Measurements from ENCODE around the gene SFSWAP.
"Not testable (repeated sequence)": the region's sequence is repeated elsewhere in the genome, so short reads cannot be mapped to it uniquely, and the experiment has no call there.

- not testable (repeated sequence) for TF ChIP-seq CTCF (IDR thresholded peaks at IDR 0.05; ENCODE audit: insufficient read depth, low read length); POLR2AphosphoS5 (IDR thresholded peaks at IDR 0.05; ENCODE audit: low read depth); GABPA (IDR thresholded peaks at IDR 0.05; ENCODE audit: low read depth); SPI1 (IDR thresholded peaks at IDR 0.05; ENCODE audit: borderline replicate concordance, low read depth); REST (IDR thresholded peaks at IDR 0.05; ENCODE audit: insufficient replicate concordance, low read depth)
These were observed 33.0 kb downstream of the SFSWAP start for GRCh38 chr12:131743880-131744279.

Measured in HL-60 (cell line).